ENCODE results near the gene LAMC2.

LAMC2 gene

GRCh38 chr1:183245357-183245756, 59.3 kb downstream of the LAMC2 start:
- Histone ChIP-seq H3K4me2 (ENCODE audit: insufficient read depth, low read length) (no peak overlapping the region), H3K79me2 (ENCODE audit: insufficient read depth, low read length) (no peaks in the 10 kb centered on the region), H2AFZ (ENCODE audit: low read depth, low read length) (no peak overlapping the region), H3K9me3 (ENCODE audit: insufficient read depth, low read length, severe bottlenecking) (no peaks in the 10 kb centered on the region), H3K4me1 (ENCODE audit: insufficient read depth, low read length) (no peaks in the 10 kb centered on the region), H3K4me3 (ENCODE audit: low read depth in 1 of 2, low read length in 2 of 2) (no peak overlapping the region), H3K9ac (ENCODE audit: low read depth, low read length) (no peak overlapping the region), H3K27ac (ENCODE audit: low read length) (no peak overlapping the region), H4K20me1 (ENCODE audit: insufficient read depth, low read length) (no peaks in the 10 kb centered on the region), H3K36me3 (ENCODE audit: insufficient read depth, low read length) (no peaks in the 10 kb centered on the region), H3K27me3 (ENCODE audit: insufficient read depth, low read length, poor library complexity) (peaks cover 10% of the 10 kb centered on the region)
- DNase-seq (no peak), ATAC-seq (ENCODE audit: insufficient read depth, low read depth) (no peak)
- no peak for TF ChIP-seq EZH2 (IDR thresholded peaks at IDR 0.05; ENCODE audit: borderline replicate concordance, low read depth, low read length, severe bottlenecking)
- no peak for TF ChIP-seq CTCF (IDR thresholded peaks at IDR 0.05; ENCODE audit: borderline replicate concordance, extremely low read depth, low read length, poor library complexity, severe bottlenecking)

GRCh38 chr1:183246436-183246835, 60.4 kb downstream of the LAMC2 start:
- TF ChIP-seq CTCF (IDR thresholded peaks at IDR 0.05; ENCODE audit: borderline replicate concordance, extremely low read depth, low read length, poor library complexity, severe bottlenecking) (no peak), EZH2 (IDR thresholded peaks at IDR 0.05; ENCODE audit: borderline replicate concordance, low read depth, low read length, severe bottlenecking) (no peak)
- no peak overlapping the region for H3K27ac ChIP-seq (ENCODE audit: low read length)
- no peak overlapping the region for H3K4me3 ChIP-seq (ENCODE audit: low read depth in 1 of 2, low read length in 2 of 2)
- peaks cover 14% of the 10 kb centered on the region for H3K27me3 ChIP-seq (ENCODE audit: insufficient read depth, low read length, poor library complexity)
- no peak overlapping the region for H2AFZ ChIP-seq (ENCODE audit: low read depth, low read length)
- H3K79me2 ChIP-seq (ENCODE audit: insufficient read depth, low read length) = no peaks in the 10 kb centered on the region
- H3K4me1 ChIP-seq (ENCODE audit: insufficient read depth, low read length) = no peaks in the 10 kb centered on the region
- H3K9me3 ChIP-seq (ENCODE audit: insufficient read depth, low read length, severe bottlenecking) = no peaks in the 10 kb centered on the region
- no peak overlapping the region for H3K4me2 ChIP-seq (ENCODE audit: insufficient read depth, low read length)
- H3K9ac ChIP-seq (ENCODE audit: low read depth, low read length) = no peak overlapping the region
- ATAC-seq (ENCODE audit: insufficient read depth, low read depth) (no peak), DNase-seq (no peak)
- no peaks in the 10 kb centered on the region for H4K20me1 ChIP-seq (ENCODE audit: insufficient read depth, low read length)
- no peaks in the 10 kb centered on the region for H3K36me3 ChIP-seq (ENCODE audit: insufficient read depth, low read length)

GRCh38 chr1:183247066-183247465, 61.0 kb downstream of the LAMC2 start:
- Histone ChIP-seq H3K79me2 (ENCODE audit: insufficient read depth, low read length) (no peaks in the 10 kb centered on the region), H4K20me1 (ENCODE audit: insufficient read depth, low read length) (no peaks in the 10 kb centered on the region), H2AFZ (ENCODE audit: low read depth, low read length) (no peak overlapping the region), H3K4me1 (ENCODE audit: insufficient read depth, low read length) (no peaks in the 10 kb centered on the region), H3K9me3 (ENCODE audit: insufficient read depth, low read length, severe bottlenecking) (no peaks in the 10 kb centered on the region), H3K36me3 (ENCODE audit: insufficient read depth, low read length) (no peaks in the 10 kb centered on the region), H3K27ac (ENCODE audit: low read length) (no peak overlapping the region), H3K9ac (ENCODE audit: low read depth, low read length) (no peak overlapping the region), H3K27me3 (ENCODE audit: insufficient read depth, low read length, poor library complexity) (peaks cover 14% of the 10 kb centered on the region), H3K4me2 (ENCODE audit: insufficient read depth, low read length) (no peak overlapping the region), H3K4me3 (ENCODE audit: low read depth in 1 of 2, low read length in 2 of 2) (no peak overlapping the region)
- no peak for DNase-seq
- no peak for TF ChIP-seq EZH2 (IDR thresholded peaks at IDR 0.05; ENCODE audit: borderline replicate concordance, low read depth, low read length, severe bottlenecking)
- TF ChIP-seq CTCF (IDR thresholded peaks at IDR 0.05; ENCODE audit: borderline replicate concordance, extremely low read depth, low read length, poor library complexity, severe bottlenecking) = no peak
- no peak for ATAC-seq (ENCODE audit: insufficient read depth, low read depth)

- TF ChIP-seq EZH2 (IDR thresholded peaks at IDR 0.05; ENCODE audit: borderline replicate concordance, low read depth, low read length, severe bottlenecking) (no peak), CTCF (IDR thresholded peaks at IDR 0.05; ENCODE audit: borderline replicate concordance, extremely low read depth, low read length, poor library complexity, severe bottlenecking) (no peak)
- H3K27me3 ChIP-seq (ENCODE audit: insufficient read depth, low read length, poor library complexity) = peaks cover 14% of the 10 kb centered on the region
- ATAC-seq (ENCODE audit: insufficient read depth, low read depth) (no peak), DNase-seq (no peak)
- no peaks in the 10 kb centered on the region for H4K20me1 ChIP-seq (ENCODE audit: insufficient read depth, low read length)
- no peaks in the 10 kb centered on the region for H3K9me3 ChIP-seq (ENCODE audit: insufficient read depth, low read length, severe bottlenecking)
- H3K4me3 ChIP-seq (ENCODE audit: low read depth in 1 of 2, low read length in 2 of 2) = no peak overlapping the region
- no peak overlapping the region for H3K4me2 ChIP-seq (ENCODE audit: insufficient read depth, low read length)
- no peak overlapping the region for H3K27ac ChIP-seq (ENCODE audit: low read length)
- no peak overlapping the region for H2AFZ ChIP-seq (ENCODE audit: low read depth, low read length)
- H3K4me1 ChIP-seq (ENCODE audit: insufficient read depth, low read length) = no peaks in the 10 kb centered on the region
- no peaks in the 10 kb centered on the region for H3K36me3 ChIP-seq (ENCODE audit: insufficient read depth, low read length)
- no peak overlapping the region for H3K9ac ChIP-seq (ENCODE audit: low read depth, low read length)
- H3K79me2 ChIP-seq (ENCODE audit: insufficient read depth, low read length) = no peaks in the 10 kb centered on the region
Observed at GRCh38 chr1:183247484-183247883, 61.4 kb downstream of the LAMC2 start.
